Astrocyte of the spinal cord (primary cell): ENCODE data around the gene DEFB116.
"Not testable (repeated sequence)": the region's sequence is repeated elsewhere in the genome, so short reads cannot be mapped to it uniquely, and the experiment has no call there.

Experiments
- DNase-seq: peaks from one replicate; pipeline ENCODE4 v3.0.0; 2011; ENCODE audit warnings: low read depth, low spot score
- H3K4me3 ChIP-seq: 2 replicates; pipeline ENCODE4 v1.5.1; 2011; ENCODE audit warnings: low read depth, mild to moderate bottlenecking, low read length, moderate library complexity
- in situ Hi-C: cut with HindIII; loops from 2 replicates; pipeline ENCODE4 v1.10.0; 2017; ENCODE audit warnings: low sequenced_read_pairs
- TF ChIP-seq, protein P1 (sequence below): IDR thresholded peaks from 2 replicates; pipeline ENCODE4 v1.5.1; 2012; ENCODE audit warnings: low read depth, mild to moderate bottlenecking, low read length, inconsistent platforms

DEFB116 gene, protein sequence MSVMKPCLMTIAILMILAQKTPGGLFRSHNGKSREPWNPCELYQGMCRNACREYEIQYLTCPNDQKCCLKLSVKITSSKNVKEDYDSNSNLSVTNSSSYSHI

DNA sequence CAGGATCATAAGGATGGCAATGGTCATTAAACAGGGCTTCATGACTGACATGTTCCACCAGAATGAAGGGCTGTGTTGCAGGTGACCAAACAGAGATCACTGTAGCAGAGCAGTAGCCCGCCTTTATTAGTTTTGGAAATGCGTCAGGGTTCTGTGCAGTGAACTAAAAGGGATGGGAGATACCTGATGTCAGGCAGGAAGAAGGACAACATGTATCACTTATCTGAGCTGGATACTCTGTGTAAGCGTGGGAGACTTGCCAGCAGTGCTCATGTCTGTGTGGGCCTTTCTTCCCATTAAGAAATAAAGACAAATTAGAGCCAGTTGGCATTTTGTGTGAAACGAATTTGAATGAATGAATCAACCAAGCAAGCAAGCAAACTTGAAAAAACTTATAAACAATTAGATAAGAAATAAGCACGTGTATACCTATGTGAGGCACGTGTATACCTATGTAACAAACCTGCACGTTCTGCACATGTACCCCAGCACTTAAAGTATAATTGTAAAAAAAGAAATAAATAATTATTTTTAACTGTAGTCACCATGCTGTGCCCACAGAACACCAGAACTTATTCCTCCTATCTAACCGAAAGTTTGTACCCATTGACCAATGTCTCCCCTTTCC, at the start of gene DEFB116:
Gene DEFB116 (minus strand): TSS at position 51 of the 628 bp plus-strand sequence. CDS start 0 bp downstream, at position 51.
- in situ Hi-C loops, result no loop called here
- H3K4me3 ChIP-seq, result no peak within 1 kb of the TSS
- TF ChIP-seq, protein P1, sequence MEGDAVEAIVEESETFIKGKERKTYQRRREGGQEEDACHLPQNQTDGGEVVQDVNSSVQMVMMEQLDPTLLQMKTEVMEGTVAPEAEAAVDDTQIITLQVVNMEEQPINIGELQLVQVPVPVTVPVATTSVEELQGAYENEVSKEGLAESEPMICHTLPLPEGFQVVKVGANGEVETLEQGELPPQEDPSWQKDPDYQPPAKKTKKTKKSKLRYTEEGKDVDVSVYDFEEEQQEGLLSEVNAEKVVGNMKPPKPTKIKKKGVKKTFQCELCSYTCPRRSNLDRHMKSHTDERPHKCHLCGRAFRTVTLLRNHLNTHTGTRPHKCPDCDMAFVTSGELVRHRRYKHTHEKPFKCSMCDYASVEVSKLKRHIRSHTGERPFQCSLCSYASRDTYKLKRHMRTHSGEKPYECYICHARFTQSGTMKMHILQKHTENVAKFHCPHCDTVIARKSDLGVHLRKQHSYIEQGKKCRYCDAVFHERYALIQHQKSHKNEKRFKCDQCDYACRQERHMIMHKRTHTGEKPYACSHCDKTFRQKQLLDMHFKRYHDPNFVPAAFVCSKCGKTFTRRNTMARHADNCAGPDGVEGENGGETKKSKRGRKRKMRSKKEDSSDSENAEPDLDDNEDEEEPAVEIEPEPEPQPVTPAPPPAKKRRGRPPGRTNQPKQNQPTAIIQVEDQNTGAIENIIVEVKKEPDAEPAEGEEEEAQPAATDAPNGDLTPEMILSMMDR, result no peak
- no peak for DNase-seq

DNA sequence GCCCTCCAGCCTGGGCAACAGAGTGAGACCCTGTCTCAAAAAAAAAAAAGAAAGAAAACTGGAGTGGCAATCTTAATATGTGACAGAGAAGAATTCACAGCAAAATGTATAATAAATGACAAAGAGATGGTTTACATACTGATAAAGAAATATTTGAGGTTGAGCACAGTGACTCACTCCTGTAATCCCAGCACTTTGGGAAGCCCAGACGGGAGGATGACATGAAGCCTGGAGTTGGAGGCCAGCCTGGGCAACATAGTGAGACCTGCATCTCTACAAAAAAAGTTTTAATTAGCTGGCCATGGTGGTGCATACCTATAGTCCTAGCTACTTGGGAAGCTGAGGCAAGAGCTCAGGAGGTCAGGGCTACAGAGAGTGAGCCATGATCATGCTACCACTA, 47.6 kb upstream of the DEFB116 start:
- no peak for DNase-seq
- TF ChIP-seq, protein P1, result no peak
- H3K4me3 ChIP-seq, result no peak overlapping the region
- in situ Hi-C loops, result no loop called here

DNA sequence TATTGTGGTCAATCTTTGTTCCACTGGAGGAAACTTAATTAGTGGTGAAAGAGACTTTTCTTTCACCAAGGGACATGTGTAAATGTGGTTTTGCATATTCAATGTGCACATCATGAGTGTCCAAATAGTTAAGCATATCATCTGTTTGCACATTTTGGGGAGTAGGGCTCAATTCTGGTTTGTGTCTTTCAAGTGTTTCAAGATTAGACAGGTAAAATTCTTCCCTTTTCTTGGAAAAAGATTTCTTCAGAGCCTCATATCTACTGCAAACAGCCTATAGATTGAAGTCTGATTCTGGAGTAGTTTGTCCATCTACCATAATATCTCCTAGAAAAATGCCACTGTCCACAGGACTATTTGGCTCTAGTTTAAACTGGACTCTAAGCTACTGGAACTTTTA, 33.1 kb upstream of the DEFB116 start:
- in situ Hi-C loops, result no loop called here
- DNase-seq, result no peak
- TF ChIP-seq, protein P1, result no peak
- H3K4me3 ChIP-seq, result no peak overlapping the region

DNA sequence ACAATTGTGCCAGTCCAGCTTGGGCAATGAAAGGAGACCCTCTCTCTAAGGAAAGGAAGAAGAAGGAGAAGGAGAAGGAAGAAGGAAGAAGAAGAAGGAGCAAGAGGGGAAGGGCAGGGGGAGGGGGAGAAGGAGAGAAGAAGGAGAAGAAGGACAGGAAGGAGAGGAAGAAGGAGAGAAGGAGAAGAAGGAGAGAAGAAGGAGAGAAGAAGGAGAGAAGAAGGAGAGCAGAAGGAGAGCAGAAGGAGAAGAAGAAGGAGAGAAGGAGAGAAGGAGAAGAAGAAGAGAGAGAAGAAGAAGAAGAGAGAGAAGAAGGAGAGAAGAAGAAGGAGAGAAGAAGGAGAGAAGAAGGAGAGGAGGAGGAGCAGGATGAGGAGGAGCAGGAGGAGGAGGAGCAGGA, 22.5 kb upstream of the DEFB116 start:
- in situ Hi-C loops, result no loop called here
- no peak overlapping the region for H3K4me3 ChIP-seq
- TF ChIP-seq, protein P1, result no peak
- DNase-seq, result no peak

DNA sequence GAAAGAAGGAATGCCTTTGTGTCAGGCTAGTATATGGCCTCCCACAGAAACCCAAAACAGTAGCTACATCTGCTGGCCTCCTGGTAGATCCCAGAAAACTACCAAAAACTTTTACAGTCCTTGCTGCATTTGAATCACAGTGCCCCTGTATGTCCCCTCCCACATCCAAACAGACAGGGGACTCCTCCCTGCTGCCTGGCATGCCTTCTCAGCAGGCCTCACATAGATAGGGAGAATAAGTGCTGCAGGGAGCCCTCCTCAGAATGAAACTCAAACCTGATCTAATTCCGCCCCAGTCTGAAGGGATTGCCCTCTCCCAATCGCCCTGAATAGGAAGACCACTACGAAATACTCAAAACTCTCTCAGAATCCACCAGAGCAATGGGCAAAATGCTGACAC, 14.1 kb upstream of the DEFB116 start:
- in situ Hi-C loops, result no loop called here
- no peak overlapping the region for H3K4me3 ChIP-seq
- TF ChIP-seq, protein P1, result no peak
- no peak for DNase-seq

DNA sequence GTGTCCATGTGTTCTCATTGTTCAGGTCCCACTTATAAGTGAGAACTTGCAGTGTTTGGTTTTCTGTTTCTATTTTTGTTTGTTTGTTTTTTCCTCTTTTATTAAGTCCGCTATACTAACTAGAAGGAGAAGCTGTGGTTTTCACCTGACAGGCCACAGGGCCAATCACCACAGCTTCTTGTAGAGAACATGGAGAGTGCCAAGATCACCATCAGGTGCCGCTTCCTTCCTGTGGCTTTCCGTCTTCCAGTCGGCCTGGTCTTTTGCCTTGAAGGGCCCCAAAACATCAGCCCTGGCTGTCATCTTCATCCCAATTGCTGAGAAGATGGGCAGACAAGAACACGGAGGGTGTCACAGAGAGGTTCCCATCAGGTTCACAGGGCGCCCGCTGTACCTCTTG, 23.4 kb downstream of the DEFB116 start:
- in situ Hi-C loops, H3K4me3 ChIP-seq, DNase-seq: not testable (repeated sequence)

DNA sequence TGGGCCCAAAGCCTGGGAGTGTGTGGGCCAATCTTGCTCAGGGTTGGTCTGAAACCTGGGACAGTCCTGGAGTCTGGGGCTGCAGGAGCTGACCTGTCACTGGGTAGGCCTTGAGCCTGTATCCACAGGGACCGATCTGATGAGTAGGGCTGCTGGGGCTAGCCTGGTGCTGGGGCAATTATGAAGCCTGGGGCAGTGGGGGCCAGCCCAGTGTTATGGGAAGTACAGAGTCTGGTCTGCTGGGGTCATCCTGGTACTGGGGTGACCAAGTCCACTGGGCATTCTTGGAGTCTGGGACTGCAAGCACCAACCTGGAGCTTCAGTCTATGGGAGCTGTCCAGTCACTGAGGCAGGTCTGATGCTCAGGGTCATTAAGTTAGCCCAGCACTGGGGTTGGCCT, 30.2 kb downstream of the DEFB116 start:
- no peak for DNase-seq
- H3K4me3 ChIP-seq, result no peak overlapping the region
- in situ Hi-C loops, result no loop called here
- TF ChIP-seq, protein P1, result no peak
